H4 (cell line): ENCODE results near the gene PTK7. TPM values are rescaled to one million over a fixed set of nuclear protein-coding genes. Genes with fewer than 3 reads are reported as not detected.
"Not testable (repeated sequence)": the region's sequence is repeated elsewhere in the genome, so short reads cannot be mapped to it uniquely, and the experiment has no call there.

Experiments used
- DNase-seq: peaks from one replicate; pipeline ENCODE4 v3.0.0-alpha.2; 2015; ENCODE audit warnings: low spot score
- total RNA-seq: library from RNA; depleted of rRNA; stranded (reverse); fragments of >200 nt; shearing (Covaris generic); gene quantifications from 2 replicates; pipeline ENCODE4 v1.2.3, GENCODE V29; 2014

PTK7 gene
- total RNA-seq, 1 experiment from 2014 or later = 46.0 TPM

DNA sequence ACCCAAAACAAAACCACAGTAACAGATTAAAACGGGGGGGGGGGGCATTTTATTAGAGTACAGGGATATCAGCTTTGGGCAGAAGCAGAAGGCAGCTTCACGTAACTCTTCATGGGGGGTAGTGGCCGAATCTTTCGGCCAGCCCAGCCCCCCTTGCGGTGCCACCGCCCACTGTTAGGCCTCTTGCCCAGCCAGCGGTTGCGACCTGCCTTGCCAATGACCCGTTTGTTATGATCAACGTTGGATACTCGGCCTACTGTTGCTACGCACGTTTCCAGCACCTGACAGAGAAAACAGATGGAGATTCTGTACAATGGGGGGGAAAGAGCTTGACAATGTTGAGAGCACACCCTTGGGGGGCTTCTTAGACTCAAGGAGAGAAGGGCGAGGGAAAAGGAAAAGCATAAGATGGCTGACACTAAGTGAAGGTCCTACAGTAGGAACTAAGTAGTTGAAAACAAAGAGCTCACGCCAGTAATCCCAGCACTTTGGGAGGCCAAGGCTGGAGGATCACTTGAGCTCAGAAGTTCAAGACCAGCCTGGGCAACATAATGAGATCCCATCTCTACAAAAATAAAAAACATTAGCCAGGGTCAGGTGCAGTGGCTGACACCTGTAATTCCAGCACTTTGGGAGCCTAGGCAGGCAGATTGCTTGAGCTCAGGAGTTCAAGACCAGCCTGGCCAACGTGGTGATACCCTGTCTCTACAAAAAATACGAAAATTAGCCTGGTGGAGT, 21.7 kb upstream of the PTK7 start:
- DNase-seq = no peak

DNA sequence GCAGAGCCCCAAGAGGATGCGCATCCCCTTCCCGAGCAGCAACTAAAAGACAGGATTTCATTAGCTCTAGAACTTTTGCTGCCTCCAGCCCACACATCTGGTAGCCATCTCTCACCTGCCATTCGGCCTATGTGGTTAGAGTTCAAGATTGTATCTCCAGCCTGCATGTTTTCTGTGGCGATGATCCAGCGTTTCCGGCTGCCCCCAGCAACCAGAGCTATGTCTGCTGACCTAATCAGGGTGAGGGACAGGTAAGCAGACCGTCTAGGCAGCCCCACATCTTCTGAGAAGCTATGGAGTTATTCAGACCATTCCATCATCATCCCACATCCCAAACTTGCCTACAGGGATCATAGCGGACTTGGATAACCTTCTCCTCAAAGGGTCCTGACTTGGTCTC, 20.1 kb upstream of the PTK7 start:
- no peak for DNase-seq

DNA sequence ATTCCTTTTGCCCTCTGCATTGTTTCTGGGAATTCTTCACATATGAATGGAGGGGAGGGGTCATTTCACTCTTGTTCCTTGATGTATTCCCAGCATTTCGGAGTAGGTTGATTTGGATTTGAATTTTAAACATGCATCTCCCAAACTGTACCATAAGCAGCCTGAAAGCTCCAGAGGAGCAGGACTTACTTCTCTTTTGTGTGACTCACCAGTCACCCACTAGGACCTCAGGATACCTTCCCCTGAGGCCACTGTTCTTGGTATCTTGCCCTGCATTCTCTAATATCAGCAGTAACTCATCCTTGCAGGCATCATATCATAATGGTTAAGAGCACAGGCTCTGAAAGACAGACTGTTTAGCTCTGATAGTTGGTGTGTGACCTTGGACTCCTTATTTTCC, 17.6 kb upstream of the PTK7 start:
- DNase-seq = no peak

DNA sequence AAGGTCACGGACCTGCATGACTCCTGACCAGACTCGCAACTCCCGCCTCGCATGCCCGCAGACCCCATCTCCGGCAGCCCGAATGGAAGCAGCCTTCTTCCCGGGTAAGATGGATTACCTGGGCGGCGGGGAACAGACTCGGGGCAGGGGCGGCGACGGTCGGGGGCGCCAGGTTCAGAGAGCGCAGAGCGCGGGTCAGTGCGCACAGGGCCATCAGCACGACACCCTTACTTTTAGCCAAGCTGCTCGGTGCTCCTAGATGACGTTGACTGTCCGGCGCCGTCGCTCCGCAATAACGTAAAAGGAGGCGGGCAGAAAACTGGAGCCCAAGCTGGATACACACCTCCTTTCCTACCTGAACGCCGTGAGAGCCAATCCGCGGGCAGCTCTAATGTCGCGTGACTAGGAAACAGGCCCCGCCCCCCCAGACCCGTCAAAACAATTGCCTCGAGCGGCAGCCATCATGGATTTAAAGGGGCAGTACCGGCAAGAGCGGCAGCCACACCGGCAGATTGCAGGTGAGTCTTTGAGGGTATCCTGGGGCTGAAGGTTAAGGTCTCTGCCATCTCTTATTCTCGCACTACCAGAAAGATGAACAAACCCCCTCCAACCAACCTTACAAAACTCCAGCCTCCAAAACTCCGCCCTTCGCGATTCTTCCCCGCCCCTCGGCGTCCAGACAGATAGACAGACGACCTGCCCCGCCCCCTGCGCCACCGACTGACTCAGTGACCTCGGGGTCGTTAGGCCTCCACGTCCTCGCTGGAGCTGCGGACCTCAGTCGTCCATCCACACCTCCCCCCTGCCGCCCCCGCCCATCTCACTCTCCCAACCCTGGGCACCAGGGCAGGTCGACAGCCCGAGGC, 16.7 kb upstream of the PTK7 start, which contains the start of the genes KLC4 and MRPL2:
Gene KLC4 (plus strand): TSS at position 464 of the 866 bp plus-strand sequence. CDS start 1,705 bp downstream, outside the sequence.
Gene MRPL2 (minus strand): TSS at position 267 of the 866 bp plus-strand sequence. CDS start 53 bp downstream, at position 214.
- DNase-seq = peak; percentile 99

DNA sequence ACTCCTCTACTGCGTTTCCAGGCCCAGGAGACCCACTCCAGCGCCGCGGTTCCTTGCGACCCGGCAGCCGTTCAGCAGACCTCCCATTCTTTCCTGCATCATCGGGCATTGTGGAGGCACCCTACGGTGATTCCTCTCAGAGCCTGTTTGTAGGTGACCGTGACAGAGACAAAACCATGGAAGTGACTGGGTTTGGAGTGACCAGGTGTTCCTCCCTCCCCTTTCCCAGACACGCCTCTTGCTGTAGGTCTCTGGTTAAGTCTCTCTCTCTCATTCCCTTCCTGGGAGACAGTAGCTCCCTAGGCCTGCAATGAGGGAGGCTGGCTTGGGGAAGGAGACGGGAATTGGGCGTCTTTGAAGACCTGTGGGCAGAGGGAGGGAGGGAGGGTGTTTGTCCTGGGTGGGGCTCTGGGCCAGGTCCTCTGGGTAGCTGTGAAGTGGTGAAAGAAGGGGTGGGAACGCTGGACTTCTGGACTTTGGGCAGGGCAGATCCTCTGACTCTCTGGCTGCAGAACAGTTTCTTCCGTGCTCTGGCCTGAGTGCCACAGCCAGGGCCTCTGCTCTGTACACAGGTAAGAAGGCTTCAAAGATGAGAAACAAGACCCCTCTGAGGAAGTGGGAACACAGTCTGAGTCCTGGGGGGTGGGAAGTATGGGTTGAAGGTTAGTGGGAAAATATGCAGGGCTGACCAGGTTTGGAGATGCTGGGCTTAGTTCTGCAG, 15.9 kb upstream of the PTK7 start:
- DNase-seq = no peak

DNA sequence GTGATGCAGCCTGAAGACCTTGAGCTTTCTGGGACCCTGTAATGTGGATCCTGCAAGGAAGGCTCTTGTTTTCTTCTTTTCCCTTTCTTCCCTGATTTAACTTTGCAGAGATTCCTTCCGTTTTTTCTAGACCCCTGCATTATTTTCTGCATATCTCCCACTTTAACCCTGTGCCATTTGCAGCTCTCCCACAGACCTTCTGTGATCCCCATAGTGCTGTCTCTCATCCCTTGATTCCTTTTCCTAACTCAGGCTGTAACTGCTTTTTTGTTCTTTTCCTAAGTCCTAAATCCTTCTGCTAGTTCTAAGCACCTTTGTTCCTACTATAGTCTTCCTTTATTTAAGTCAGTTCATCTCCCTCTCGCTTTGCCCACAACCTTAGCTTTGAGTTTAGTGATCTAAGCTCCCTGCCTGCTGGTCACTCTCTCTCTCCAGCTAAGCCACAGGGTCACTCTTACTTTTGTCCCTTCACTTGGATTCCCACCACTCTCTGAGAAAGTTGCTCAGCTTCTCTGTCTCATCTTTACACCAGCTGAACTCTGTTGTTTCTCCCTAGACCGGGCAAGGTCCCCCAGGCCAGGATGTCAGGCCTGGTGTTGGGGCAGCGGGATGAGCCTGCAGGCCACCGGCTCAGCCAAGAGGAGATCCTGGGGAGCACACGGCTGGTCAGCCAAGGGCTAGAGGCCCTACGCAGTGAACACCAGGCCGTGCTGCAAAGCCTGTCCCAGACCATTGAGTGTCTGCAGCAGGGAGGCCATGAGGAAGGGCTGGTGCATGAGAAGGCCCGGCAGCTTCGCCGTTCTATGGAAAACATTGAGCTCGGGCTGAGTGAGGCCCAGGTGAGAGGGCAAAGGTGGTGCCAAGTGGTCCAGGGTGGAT, 15.1 kb upstream of the PTK7 start:
- no peak for DNase-seq

DNA sequence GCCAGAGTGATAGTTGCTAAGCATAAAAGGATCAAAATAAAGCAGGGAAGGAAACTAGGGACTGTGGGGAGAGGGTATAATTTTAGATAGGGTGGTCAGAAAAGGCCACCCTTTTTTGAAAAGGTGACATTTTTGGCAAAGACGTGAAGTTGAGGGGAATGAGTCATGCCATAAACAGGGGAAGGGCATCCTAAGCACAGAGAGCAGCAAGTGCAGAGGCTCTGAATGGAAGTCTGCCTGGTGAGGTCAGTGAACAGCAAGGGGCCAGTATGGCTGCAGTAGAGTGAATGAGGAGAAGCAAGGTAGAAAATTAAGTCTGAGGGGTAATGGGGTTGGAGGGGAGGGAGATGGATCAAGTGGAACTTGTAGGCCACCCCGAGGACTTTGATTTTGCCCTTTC, 14.3 kb upstream of the PTK7 start:
- DNase-seq = no peak

DNA sequence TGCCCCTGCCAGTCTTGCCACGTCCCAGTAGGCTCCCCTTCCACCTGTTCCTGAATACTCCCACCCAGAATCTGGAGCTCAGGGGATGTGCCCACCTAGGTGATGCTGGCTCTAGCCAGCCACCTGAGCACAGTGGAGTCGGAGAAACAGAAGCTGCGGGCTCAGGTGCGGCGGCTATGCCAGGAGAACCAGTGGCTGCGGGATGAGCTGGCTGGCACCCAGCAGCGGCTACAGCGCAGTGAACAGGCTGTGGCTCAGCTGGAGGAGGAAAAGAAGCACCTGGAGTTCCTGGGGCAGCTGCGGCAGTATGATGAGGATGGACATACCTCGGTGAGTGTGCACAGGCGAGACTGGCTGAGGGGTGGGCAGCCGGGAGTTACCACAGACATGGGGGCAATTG, 13.3 kb upstream of the PTK7 start:
- DNase-seq = no peak

DNA sequence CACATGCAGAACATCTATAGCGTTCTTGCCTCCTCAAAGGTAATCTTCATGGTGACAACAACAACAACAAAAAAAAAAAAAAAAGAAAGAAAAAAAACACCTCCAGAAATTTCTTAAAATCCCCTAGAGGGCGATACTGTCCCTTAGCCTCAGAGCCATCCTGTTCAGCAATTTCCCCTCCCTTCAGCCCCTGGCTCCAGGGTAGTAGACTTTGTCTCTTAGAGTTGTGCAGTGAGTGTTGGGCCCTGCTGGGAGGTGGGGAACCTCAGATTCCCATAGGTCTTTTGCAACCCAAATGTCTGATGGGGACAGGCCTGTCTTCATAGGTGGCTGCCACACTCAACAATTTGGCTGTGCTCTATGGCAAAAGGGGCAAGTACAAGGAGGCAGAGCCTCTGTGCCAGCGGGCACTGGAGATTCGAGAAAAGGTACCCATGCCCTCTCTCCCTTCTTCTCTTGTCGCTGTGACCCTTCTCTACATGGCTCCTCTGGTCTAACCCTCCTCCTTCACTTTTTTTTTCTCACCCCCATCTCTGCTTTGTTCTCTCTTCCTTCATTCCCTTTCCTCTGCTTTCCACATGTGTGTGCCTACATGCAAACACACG, 6.0 kb upstream of the PTK7 start:
- DNase-seq = peak; percentile 63

DNA sequence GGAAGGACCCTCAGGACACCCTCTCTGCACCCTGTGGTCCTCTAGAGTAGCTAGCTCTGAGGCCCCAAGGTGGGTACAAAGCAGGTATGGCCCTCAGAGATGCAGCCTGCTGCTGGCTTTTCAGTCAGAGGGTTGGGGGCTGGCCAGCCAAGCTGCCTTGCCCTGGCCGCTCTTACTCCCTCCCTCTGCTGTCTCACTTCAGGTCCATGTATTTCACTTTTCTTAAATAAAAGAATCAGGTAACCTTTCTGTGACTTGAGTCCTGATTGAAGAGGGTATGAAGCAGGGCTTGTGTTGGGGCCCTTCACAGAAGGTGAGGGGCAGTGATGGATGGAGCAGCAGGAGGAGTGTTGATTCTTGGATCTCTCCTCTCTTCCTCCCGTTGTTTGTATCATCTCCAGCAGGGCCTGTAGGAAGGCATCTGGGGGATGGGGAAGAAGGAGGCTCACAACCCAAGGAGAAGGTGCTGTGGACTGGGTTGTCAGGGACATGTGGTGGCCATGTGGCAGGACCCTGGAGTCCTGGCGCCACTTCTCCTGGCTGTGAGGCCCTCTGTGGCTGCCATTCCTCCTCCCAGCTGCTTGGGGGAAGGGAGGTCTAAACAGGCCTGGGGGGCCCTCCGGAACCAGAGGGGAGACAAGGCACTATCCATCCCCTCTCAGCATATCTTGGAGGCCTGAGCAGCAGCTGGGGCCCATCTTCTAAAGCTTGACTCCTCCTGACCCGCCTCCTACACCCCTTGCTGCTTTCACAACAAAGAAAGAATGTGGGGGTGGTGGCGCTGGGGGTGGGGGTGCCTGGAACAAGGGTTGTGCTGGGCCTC, 1.1 kb upstream of the PTK7 start:
- DNase-seq = no peak

DNA sequence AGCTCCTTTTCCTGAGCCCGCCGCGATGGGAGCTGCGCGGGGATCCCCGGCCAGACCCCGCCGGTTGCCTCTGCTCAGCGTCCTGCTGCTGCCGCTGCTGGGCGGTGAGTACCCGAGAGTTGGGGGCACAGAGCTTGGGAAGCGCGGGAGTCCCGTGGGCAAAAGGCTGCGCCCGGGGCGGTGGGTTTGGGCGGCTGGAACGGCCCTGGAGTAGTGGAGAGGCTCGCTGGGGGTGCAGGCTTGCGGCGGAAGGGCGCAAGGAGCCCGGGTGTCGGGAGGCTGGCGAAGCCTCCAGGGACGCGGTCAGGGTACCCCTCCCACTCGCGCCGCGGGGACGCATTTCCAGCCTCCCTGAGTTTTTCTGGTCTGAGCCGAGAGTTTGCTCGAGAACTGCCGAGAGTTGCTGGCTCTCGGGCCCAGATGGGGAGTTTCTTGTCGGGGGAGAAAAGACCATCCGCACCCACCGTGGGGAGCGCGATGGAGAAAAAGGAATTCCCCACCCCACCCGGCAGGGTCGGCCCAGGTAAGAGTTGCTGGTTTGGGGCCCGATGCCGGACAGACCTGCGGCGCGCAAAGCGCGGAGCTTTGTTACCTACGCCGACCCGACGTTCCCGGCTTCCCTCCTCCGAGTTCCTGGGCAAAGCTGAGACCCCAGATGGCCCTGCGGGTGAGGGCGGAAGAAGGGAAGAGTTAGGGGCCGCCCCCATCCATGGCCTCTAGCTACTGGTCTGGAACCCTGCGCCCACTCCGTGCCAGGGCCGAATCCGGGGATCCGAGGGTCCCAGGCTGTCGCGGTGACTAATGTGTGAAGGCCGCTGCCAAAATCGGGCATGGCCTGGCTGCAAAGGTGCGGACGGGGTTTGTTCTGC, 584 bp downstream of the PTK7 start:
- peak; percentile 52 for DNase-seq

DNA sequence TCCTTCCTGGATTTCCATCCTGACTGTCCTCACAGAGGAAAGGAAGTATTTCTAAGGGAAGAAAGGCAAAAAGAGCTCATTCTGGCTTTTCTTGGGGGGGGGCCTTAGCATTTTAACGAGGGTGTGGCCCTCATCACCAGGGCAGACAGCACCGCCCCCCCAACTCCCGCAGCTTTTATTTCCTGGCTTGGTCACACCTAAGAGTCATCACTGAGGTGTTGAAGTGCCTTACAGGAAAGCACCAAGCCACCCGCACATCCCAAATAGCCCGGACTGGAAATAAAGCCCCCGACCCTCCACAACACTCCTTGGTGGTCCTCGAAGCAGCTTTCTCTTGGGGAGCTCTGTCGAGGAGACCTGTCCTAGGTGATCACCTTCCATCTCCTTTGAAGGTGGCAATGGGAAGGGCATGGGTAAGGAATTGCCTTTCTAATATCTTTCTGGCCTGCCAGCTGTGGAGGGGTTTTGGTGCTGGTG, 1.3 kb downstream of the PTK7 start:
- no peak for DNase-seq

DNA sequence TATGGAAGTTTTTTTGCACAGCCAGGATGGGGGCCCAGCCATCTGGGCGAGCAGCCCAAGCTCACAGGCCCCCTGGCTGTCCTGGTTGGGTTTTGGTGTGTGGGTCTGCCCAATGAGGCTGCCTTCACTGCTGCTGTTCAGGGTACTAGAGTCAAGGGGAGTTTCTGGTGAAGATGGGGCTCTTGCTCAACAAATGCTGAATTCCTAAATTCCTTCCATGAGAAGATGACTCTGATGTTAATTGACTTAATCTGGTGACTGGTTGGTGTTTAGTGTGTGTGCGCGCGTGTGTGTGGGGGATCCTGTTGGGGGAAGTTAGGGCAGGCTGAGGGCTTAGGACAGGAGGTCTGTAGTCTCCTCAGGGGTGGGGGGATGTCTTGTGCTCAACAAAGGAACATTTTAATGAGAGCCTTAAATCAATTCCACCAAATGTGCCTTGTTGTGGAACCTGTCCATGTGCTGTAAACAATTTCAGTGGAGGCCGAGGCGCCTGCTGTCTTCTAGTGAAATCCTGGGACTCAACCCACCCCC, 1.9 kb downstream of the PTK7 start:
- DNase-seq = no peak

DNA sequence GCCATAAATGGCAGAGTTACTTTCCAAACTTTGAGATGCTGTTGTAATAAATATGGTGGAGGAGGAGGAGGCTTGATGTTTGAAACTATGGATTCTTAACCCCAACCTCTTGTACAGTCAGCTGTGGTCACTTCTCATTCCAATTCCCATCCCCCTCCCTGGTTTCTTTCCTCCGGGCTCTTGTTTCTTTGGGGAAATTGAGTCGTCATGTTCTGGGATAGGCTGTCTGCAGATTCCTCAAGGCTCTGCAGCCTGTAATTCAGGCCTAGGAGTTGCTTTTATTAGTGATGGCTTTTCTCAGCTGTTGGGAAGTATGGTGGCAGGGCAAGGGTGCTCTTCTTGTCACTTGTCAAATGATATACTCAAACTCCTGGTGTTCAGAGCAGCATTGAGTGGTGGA, 2.6 kb downstream of the PTK7 start:
- DNase-seq = no peak

DNA sequence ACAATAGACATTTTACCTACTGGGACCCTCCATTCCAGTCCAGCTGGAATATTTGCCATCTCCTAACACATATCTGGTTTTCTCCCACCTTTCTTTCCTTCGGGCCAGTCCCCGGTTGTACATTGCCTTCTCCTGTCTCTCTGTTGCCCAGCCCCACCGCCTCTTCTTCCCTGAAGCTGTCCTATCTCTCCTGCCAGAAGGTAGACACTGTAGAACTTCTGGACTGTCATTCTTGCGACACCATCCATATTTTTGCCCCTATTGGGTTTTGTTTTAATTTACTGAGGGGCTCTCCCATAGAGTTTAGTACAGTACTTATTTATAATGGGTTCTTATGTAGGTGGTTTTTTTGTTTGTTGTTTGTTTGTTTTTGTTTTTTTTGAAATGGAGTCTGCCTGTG, 4.9 kb downstream of the PTK7 start:
- DNase-seq = no peak

DNA sequence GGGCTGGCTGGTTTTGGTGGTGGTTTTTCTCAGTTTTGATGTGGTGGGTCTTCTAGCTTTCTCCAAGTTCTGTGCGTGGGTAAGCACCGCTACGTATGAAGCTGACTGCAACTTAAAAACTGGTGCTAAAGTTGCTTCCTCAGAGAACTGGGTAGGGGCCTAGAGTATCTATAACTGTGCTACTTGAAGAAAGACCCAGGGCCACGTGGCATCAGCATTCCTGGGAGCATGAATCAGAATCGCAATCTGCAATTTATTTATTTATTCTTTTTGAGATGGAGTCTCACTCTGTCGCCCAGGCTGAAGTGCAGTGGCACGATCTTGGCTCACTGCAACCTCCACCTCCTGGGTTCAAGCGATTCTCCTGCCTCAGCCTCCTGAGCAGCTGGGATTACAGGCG, 5.8 kb downstream of the PTK7 start:
- DNase-seq = not testable (repeated sequence)

DNA sequence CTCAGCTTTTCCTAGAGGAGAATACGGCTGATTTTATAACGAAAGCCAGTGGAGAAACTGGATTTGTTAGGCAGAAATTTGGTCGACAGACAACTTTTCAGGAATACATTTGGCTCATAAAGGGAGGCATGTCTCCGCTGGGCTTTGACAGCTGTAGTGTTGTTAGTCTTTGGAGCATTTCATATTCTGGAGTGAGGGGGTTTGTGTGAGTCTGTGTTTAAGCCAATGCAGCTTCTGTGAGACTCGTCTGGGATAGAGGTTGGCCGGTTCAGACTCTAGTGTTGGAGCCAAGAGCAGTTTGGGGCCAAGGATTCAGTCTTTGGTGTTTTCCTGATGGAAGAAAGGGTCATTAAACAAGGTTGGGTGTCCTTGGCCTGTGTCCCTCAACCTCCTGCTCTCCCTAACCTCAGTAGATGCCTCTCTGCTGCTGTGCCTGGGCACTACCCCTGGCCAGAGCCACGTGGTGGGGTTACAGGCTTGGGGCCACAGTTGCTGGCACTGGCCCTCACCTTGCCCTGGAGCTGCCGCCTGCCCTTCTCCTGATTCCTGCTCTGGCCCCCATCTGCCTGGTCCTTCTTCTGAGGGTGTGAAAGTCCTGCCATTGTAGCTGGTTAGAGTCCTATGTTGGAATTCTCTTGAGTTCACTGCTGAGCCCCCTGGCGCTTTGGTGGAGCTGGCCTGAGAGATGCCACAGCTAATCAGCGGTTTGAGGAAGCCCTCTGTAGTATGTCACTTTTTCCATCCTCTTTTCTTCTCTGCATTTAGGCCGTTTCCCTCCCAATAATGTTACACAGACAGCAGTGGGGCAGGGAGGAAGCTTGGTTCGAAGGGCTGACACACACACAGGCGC, 6.9 kb downstream of the PTK7 start:
- DNase-seq = no peak
